ENCODE data around the gene RNU1-1.
"Not testable (repeated sequence)": the region's sequence is repeated elsewhere in the genome, so short reads cannot be mapped to it uniquely, and the experiment has no call there.

Gene RNU1-1

GRCh38 chr1:16474891-16475290, 39.2 kb downstream of the RNU1-1 start:
- not testable (repeated sequence) for H3K4me1 ChIP-seq (ENCODE audit: low read depth, poor library complexity, severe bottlenecking); H3K9ac ChIP-seq; H3K27ac ChIP-seq; H4K20me1 ChIP-seq (ENCODE audit: insufficient read depth); H3K27me3 ChIP-seq (ENCODE audit: insufficient read depth, low read depth); H2AFZ ChIP-seq (ENCODE audit: low read depth); H3K4me2 ChIP-seq; H3K36me3 ChIP-seq (ENCODE audit: insufficient read depth); H3K79me2 ChIP-seq (ENCODE audit: insufficient read depth, low read depth); H3K4me3 ChIP-seq (IDR thresholded peaks at IDR 0.05; ENCODE audit: insufficient read depth, low read depth, low read length)

DNA sequence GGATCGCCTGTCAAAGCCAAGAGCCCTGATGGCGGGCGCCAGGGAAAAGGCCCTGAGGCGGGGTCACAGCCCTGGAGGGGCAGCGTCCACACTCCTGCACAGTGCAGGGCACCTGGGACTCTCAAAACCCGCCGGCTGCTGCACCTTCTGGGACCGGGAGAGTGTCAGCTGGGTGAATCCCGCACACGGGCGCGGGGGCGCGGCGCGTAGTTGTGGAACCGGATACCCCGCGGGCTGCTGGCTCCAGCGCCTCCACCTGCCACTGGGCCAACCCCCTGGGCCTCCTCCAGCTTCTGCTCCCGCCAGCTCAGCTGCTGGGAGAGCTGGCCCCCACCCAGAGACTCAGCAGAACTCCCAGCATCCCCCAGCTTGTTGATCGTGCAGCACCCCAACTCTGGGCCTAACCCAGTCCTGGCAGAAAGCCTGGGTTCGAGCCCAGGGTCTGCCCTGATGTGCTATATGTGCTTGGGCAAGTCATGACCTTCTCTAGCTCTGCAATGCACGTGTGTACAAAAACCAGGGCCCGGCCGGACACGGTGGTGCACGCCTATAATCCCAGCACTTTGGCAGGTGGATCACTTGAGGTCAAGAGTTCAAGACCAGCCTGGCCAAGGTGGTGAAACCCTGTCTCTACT, 39.8 kb downstream of the RNU1-1 start:
- Histone ChIP-seq H3K4me2 (no peak overlapping the region), H3K9ac (no peak overlapping the region)
- no peak for TF ChIP-seq CTCF (conservative IDR thresholded peaks at IDR 0.05; ENCODE audit: low read depth, low read length)

DNA sequence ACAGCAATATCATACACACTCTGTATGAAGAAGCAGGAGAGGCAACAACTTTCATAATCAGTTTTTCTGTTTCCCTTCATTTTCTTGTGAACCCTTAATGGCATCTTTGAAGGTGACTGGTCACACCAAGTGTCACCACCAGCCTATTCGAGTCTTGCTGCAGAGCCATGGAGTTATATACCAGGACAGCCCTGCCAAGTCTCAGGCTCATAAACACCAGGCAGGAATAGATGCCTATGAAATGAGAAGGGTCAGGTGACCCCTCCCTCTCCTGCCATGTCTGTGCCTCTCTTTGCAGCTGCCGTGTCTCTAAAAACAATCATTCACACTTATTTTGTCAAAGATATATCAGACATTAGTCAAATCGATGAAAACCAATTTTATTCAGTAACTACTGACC, 45.5 kb downstream of the RNU1-1 start:
- Histone ChIP-seq H2AFZ (ENCODE audit: low read depth) (no peak overlapping the region), H3K79me2 (ENCODE audit: insufficient read depth, low read depth) (no peaks in the 10 kb centered on the region), H4K20me1 (ENCODE audit: insufficient read depth) (no peaks in the 10 kb centered on the region), H3K36me3 (ENCODE audit: insufficient read depth) (no peaks in the 10 kb centered on the region), H3K9ac (no peak overlapping the region), H3K4me2 (no peak overlapping the region), H3K27me3 (ENCODE audit: insufficient read depth, low read depth) (no peaks in the 10 kb centered on the region), H3K4me1 (ENCODE audit: low read depth, poor library complexity, severe bottlenecking) (no peaks in the 10 kb centered on the region), H3K27ac (no peak overlapping the region), H3K4me3 (IDR thresholded peaks at IDR 0.05; ENCODE audit: insufficient read depth, low read depth, low read length) (no peak overlapping the region)
- no peak for TF ChIP-seq CTCF (conservative IDR thresholded peaks at IDR 0.05; ENCODE audit: low read depth, low read length)

More for the DNA sequence above, 39.8 kb downstream of the RNU1-1 start:
- H3K27me3 ChIP-seq (ENCODE audit: insufficient read depth, low read depth): no peaks in the 10 kb centered on the region
- H3K4me3 ChIP-seq (IDR thresholded peaks at IDR 0.05; ENCODE audit: insufficient read depth, low read depth, low read length): no peak overlapping the region
- no peaks in the 10 kb centered on the region for H3K36me3 ChIP-seq (ENCODE audit: insufficient read depth)
- H3K4me1 ChIP-seq (ENCODE audit: low read depth, poor library complexity, severe bottlenecking): no peaks in the 10 kb centered on the region
- no peak overlapping the region for H2AFZ ChIP-seq (ENCODE audit: low read depth)
- no peak overlapping the region for H3K27ac ChIP-seq
- H3K79me2 ChIP-seq (ENCODE audit: insufficient read depth, low read depth): no peaks in the 10 kb centered on the region
- no peaks in the 10 kb centered on the region for H4K20me1 ChIP-seq (ENCODE audit: insufficient read depth)

DNA sequence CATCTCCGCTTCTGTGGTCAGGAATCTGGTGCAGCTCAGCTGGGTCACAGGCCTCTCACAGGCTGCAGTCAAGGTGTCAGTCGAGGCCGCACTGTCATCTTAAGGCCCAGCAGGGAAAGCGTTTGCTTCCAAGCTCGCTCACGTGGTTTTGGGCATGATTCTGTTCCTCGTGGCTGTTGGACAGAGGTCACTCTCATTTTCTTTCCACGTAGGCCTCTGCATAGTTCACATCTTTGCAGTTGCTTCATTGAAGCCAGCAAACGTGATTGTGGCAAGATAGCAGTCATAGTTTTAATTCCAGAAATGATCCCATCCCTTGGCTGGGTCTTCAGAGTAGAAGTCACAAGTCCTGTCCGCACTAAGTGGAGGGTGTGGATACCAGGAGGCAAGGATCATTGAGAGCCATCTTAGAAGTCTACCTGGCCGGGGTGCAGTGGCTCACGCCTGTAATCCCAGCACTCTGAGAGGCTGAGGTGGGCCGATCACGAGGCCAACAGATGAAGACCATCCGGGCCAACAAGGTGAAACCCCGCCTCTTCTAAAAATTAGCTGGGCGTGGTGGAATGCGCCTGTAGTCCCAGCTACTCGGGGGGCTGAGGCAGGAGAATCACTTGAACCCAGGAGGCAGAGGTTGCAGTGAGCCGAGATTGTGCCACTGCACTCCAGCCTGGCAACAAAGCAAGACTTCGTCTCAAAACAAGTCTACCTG, 49.0 kb downstream of the RNU1-1 start:
- Histone ChIP-seq H3K4me2 (no peak overlapping the region), H3K79me2 (ENCODE audit: insufficient read depth, low read depth) (no peaks in the 10 kb centered on the region), H2AFZ (ENCODE audit: low read depth) (no peak overlapping the region), H3K4me1 (ENCODE audit: low read depth, poor library complexity, severe bottlenecking) (no peaks in the 10 kb centered on the region), H3K27ac (no peak overlapping the region), H3K4me3 (IDR thresholded peaks at IDR 0.05; ENCODE audit: insufficient read depth, low read depth, low read length) (no peak overlapping the region), H4K20me1 (ENCODE audit: insufficient read depth) (no peaks in the 10 kb centered on the region), H3K36me3 (ENCODE audit: insufficient read depth) (no peaks in the 10 kb centered on the region; the same call in 1 of the 2 replicates), H3K27me3 (ENCODE audit: insufficient read depth, low read depth) (no peaks in the 10 kb centered on the region), H3K9ac (no peak overlapping the region)
- TF ChIP-seq CTCF (conservative IDR thresholded peaks at IDR 0.05; ENCODE audit: low read depth, low read length): no peak

Measured in KMS-11 (cell line).